H9 (cell line): Measurements from ENCODE around the gene MAPK8. TPM values are rescaled to one million over a fixed set of nuclear protein-coding genes. Genes with fewer than 3 reads are reported as not detected.

Experiments used
- DNase-seq: peaks from one replicate; pipeline ENCODE4 v3.0.0-alpha.2; 2017
- H2AFZ ChIP-seq: one replicate; pipeline ENCODE4 v1.6.1; 2013; ENCODE audit warnings: mild to moderate bottlenecking, low read length, control low read depth, moderate library complexity
- H2AK5ac ChIP-seq: 2 replicates; pipeline ENCODE4 v1.6.1; 2013; ENCODE audit warnings: low read length, control low read depth, mixed read lengths; ENCODE audit not compliant: insufficient read length
- H2BK120ac ChIP-seq: one replicate; pipeline ENCODE4 v1.6.1; 2013; ENCODE audit warnings: low read depth, mild to moderate bottlenecking, low read length, control low read depth, inconsistent platforms; ENCODE audit not compliant: poor library complexity, severe bottlenecking
- H2BK12ac ChIP-seq: 2 replicates; pipeline ENCODE4 v1.6.1; 2013; ENCODE audit warnings: low read length, control low read depth, mixed read lengths, low read depth; ENCODE audit not compliant: insufficient read length
- H2BK15ac ChIP-seq: 2 replicates; pipeline ENCODE4 v1.6.1; 2013; ENCODE audit warnings: low read depth, low read length, control low read depth
- H2BK20ac ChIP-seq: one replicate; pipeline ENCODE4 v1.6.1; 2013; ENCODE audit warnings: low read depth, mild to moderate bottlenecking, low read length, control low read depth, inconsistent platforms; ENCODE audit not compliant: poor library complexity, severe bottlenecking
- H2BK5ac ChIP-seq: 2 replicates; pipeline ENCODE4 v1.6.1; 2013; ENCODE audit warnings: low read length, control low read depth, mixed read lengths; ENCODE audit not compliant: insufficient read length
- H3K14ac ChIP-seq: 2 replicates; pipeline ENCODE4 v1.6.1; 2013; ENCODE audit warnings: low read length, control low read depth; ENCODE audit not compliant: insufficient read depth
- H3K18ac ChIP-seq: 2 replicates; pipeline ENCODE4 v1.6.1; 2013; ENCODE audit warnings: low read depth, mild to moderate bottlenecking, mixed read lengths, low read length, control low read depth; ENCODE audit not compliant: insufficient read length
- H3K23ac ChIP-seq: 2 replicates; pipeline ENCODE4 v1.6.1; 2013; ENCODE audit warnings: low read length, control low read depth, mixed read lengths, low read depth; ENCODE audit not compliant: insufficient read length
- H3K23me2 ChIP-seq: 2 replicates; pipeline ENCODE4 v1.6.1; 2013; ENCODE audit warnings: low read depth, mild to moderate bottlenecking, mixed read lengths, low read length, control low read depth; ENCODE audit not compliant: insufficient read length, poor library complexity, severe bottlenecking
- H3K27ac ChIP-seq: 2 replicates; pipeline ENCODE4 v1.5.1; 2013; ENCODE audit warnings: low read length, control low read depth, mixed read lengths, low read depth; ENCODE audit not compliant: insufficient read length
- H3K27me3 ChIP-seq: 2 replicates; pipeline ENCODE4 v1.6.1; 2013; ENCODE audit warnings: low read length, control low read depth, inconsistent platforms; ENCODE audit not compliant: insufficient read depth
- H3K4ac ChIP-seq: 2 replicates; pipeline ENCODE4 v1.6.1; 2013; ENCODE audit warnings: low read depth, mild to moderate bottlenecking, control low read depth, inconsistent platforms, low read length, moderate library complexity
- H3K4me1 ChIP-seq: 2 replicates; pipeline ENCODE4 v1.6.1; 2013; ENCODE audit warnings: low read length, control low read depth, inconsistent platforms; ENCODE audit not compliant: insufficient read depth
- H3K4me2 ChIP-seq: 2 replicates; pipeline ENCODE4 v1.6.1; 2013; ENCODE audit warnings: low read length, control low read depth, mixed read lengths; ENCODE audit not compliant: insufficient read length, insufficient read depth
- H3K56ac ChIP-seq: 2 replicates; pipeline ENCODE4 v1.6.1; 2013; ENCODE audit warnings: low read depth, mild to moderate bottlenecking, mixed read lengths, low read length, control low read depth; ENCODE audit not compliant: insufficient read length
- H3K79me1 ChIP-seq: 2 replicates; pipeline ENCODE4 v1.6.1; 2013; ENCODE audit warnings: low read depth, mild to moderate bottlenecking, moderate library complexity, low read length, control low read depth, inconsistent platforms; ENCODE audit not compliant: insufficient read depth, poor library complexity, severe bottlenecking
- H3K79me2 ChIP-seq: 2 replicates; pipeline ENCODE4 v1.6.1; 2013; ENCODE audit warnings: low read length, control low read depth, inconsistent platforms; ENCODE audit not compliant: insufficient read depth
- H3K9ac ChIP-seq: 2 replicates; pipeline ENCODE4 v1.6.1; 2013; ENCODE audit warnings: low read length, control low read depth, mixed read lengths; ENCODE audit not compliant: insufficient read length; ENCODE audit errors: extremely low read depth
- H3K9me3 ChIP-seq: one replicate; pipeline ENCODE4 v1.6.1; 2013; ENCODE audit warnings: low read depth, low read length, inconsistent platforms; ENCODE audit not compliant: control insufficient read depth
- H3T11ph ChIP-seq: one replicate; pipeline ENCODE4 v1.6.1; 2013; ENCODE audit warnings: mild to moderate bottlenecking, low read length, control low read depth, inconsistent platforms
- H4K20me1 ChIP-seq: one replicate; pipeline ENCODE4 v1.6.1; 2013; ENCODE audit not compliant: control insufficient read depth, insufficient read length, insufficient read depth
- H4K5ac ChIP-seq: 2 replicates; pipeline ENCODE4 v1.6.1; 2013; ENCODE audit warnings: low read depth, mild to moderate bottlenecking, mixed read lengths, low read length, control low read depth; ENCODE audit not compliant: insufficient read length
- H4K8ac ChIP-seq: replicated peaks from 2 replicates; pipeline ENCODE4 v1.6.1; 2013; ENCODE audit warnings: low read length, control low read depth, mixed read lengths, low read depth; ENCODE audit not compliant: insufficient read length
- H4K91ac ChIP-seq: 2 replicates; pipeline ENCODE4 v1.6.1; 2013; ENCODE audit warnings: low read depth, mild to moderate bottlenecking, moderate library complexity, mixed read lengths, low read length, control low read depth; ENCODE audit not compliant: insufficient read length
- H3K27ac Mint-ChIP-seq, 3 experiments: 2 replicates in 2 of 3; 3 replicates in 1 of 3; pipeline ENCODE4 v1.8.0; 2020 to 2021; ENCODE audit warnings: mixed read lengths in 3 of 3, mild to moderate bottlenecking in 1 of 3, moderate library complexity in 1 of 3
- H3K27me3 Mint-ChIP-seq: 2 replicates; pipeline ENCODE4 v1.8.0; 2021; ENCODE audit warnings: low read depth, mild to moderate bottlenecking, moderate library complexity, mixed read lengths
- H3K36me3 Mint-ChIP-seq, 3 experiments: 2 replicates in 2 of 3; 3 replicates in 1 of 3; pipeline ENCODE4 v1.8.0; 2020 to 2021; ENCODE audit warnings: low read depth in 3 of 3, mixed read lengths in 3 of 3; ENCODE audit not compliant: insufficient read depth in 1 of 3
- H3K4me1 Mint-ChIP-seq, 2 experiments: 2 replicates each; pipeline ENCODE4 v1.8.0; 2020; ENCODE audit warnings: mixed read lengths in 2 of 2
- H3K4me3 Mint-ChIP-seq, 2 experiments: 2 replicates in 1 of 2; 3 replicates in 1 of 2; pipeline ENCODE4 v1.8.0; 2020 to 2021; ENCODE audit warnings: mild to moderate bottlenecking in 2 of 2, mixed read lengths in 2 of 2, moderate library complexity in 1 of 2
- H3K9me3 Mint-ChIP-seq, 2 experiments: 2 replicates in 1 of 2; 3 replicates in 1 of 2; pipeline ENCODE4 v1.8.0; 2020; ENCODE audit warnings: mild to moderate bottlenecking in 2 of 2, mixed read lengths in 2 of 2, moderate library complexity in 1 of 2
- WGBS: extraction: QIAGEN DNeasy Blood & Tissue Kit; methylation state at CpG from one replicate; pipeline ENCODE4 v1.1.7; 2013; ENCODE audit warnings: missing lambda C conversion rate, low lambda C conversion rate, mixed read lengths; ENCODE audit not compliant: insufficient read length; ENCODE audit errors: extremely low coverage; 5-methylcytosine and 5-hydroxymethylcytosine counted together
- total RNA-seq: library from RNA; stranded (reverse); gene quantifications from 2 replicates; pipeline ENCODE4 v1.2.1, GENCODE V29; 2021
- TF ChIP-seq, protein P1 (sequence below): fragments of 200-600 bp; sonication (generic); conservative IDR thresholded peaks from 3 replicates; pipeline ENCODE4 v1.8.0; 2021; ENCODE audit warnings: antibody characterized with exemption, mild to moderate bottlenecking

MAPK8 gene
- total RNA-seq, 1 experiment from 2014 or later: 52.0 TPM

DNA sequence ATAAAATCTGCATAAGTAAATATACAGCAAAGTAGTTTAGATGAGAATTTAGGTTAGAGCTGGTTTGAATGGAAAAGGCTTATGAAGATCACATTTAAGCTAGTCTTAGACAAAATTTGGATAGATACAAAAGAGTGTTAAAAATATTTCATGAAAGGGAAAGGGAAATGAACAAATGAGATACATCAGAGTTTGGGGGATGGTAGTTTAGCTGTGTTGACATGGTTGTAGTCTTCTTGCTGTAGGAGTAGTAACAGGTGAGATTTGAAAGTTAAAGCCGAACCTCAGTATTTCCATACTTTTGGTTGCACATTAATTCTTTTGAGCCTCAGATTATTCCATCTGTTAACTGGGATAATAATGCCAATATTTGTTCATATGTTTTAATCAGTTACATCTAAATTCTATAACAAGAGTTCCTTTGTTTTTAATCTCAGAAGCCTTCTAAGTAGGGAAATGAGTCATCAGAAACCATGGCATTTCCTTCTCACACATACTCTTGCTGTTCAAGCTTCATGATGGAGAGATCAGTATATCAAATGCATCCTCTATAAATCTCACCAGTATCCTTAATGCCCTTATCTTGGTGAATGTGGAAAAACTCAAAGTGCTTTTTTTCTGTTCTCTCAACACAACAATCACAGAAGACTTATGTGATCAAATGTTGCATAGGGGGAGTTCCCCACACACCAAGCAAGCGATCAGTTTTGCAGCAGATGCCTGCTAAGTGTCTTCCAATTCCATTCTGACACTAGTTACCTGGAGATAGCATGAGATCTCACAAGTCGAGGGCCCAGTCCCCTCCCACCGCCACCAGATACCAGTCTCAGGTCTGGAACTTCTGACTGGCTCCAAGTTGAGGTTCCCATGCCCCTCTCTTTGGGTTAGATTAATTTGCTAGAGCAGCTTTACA, 84.7 kb downstream of the MAPK8 start:
- Histone ChIP-seq H3K14ac (no peak overlapping the region), H2BK5ac (no peak overlapping the region), H3K27ac (no peak overlapping the region), H3K27me3 (no peaks in the 10 kb centered on the region), H2BK20ac (no peak overlapping the region), H4K91ac (no peak overlapping the region), H3T11ph (no peak overlapping the region), H2BK12ac (no peak overlapping the region), H4K8ac (no peak overlapping the region), H3K23me2 (no peaks in the 10 kb centered on the region), H3K56ac (no peak overlapping the region), H3K4me1 (no peaks in the 10 kb centered on the region), H4K5ac (no peak overlapping the region), H4K20me1 (no peaks in the 10 kb centered on the region), H2AK5ac (no peak overlapping the region), H3K4ac (no peak overlapping the region), H3K23ac (no peak overlapping the region), H3K18ac (no peak overlapping the region), H3K9ac (no peak overlapping the region), H2AFZ (no peak overlapping the region), H3K4me2 (no peak overlapping the region), H2BK15ac (no peak overlapping the region), H3K79me1 (no peaks in the 10 kb centered on the region), H2BK120ac (no peak overlapping the region), H3K79me2 (no peaks in the 10 kb centered on the region), H3K9me3 (no peaks in the 10 kb centered on the region)
- Mint-ChIP-seq H3K9me3 (no peaks in the 10 kb centered on the region), H3K4me3 (no peak overlapping the region), H3K36me3 (no peaks in the 10 kb centered on the region), H3K27ac (peak overlapping the region in 1 of 3 experiments; percentile 34; a peak in 1 of 7 replicates), H3K27me3 (no peaks in the 10 kb centered on the region), H3K4me1 (peaks cover 11 to 16% of the 10 kb centered on the region in 2 experiments)
- TF ChIP-seq, protein P1, sequence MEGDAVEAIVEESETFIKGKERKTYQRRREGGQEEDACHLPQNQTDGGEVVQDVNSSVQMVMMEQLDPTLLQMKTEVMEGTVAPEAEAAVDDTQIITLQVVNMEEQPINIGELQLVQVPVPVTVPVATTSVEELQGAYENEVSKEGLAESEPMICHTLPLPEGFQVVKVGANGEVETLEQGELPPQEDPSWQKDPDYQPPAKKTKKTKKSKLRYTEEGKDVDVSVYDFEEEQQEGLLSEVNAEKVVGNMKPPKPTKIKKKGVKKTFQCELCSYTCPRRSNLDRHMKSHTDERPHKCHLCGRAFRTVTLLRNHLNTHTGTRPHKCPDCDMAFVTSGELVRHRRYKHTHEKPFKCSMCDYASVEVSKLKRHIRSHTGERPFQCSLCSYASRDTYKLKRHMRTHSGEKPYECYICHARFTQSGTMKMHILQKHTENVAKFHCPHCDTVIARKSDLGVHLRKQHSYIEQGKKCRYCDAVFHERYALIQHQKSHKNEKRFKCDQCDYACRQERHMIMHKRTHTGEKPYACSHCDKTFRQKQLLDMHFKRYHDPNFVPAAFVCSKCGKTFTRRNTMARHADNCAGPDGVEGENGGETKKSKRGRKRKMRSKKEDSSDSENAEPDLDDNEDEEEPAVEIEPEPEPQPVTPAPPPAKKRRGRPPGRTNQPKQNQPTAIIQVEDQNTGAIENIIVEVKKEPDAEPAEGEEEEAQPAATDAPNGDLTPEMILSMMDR: no peak
- WGBS: no CpG with 5 or more reads among the region's 4 CpGs
- DNase-seq: no peak
